ENCODE data around the gene ZNF701.

- TF ChIP-seq CTCF (IDR thresholded peaks at IDR 0.05): no peak
- no peak for TF ChIP-seq POLR2A (IDR thresholded peaks at IDR 0.05)
Measured at GRCh38 chr19:52613299-52613906, 43.3 kb downstream of the ZNF701 start.
